GM21360 (cell line): Measurements from ENCODE around the gene THSD7B.
"Not testable (repeated sequence)": the region's sequence is repeated elsewhere in the genome, so short reads cannot be mapped to it uniquely, and the experiment has no call there.

Source experiments
- ATAC-seq: cut with Tn5 transposase; IDR thresholded peaks from one replicate; pipeline ENCODE4 v1.9.1; 2021; ENCODE audit warnings: mild to moderate bottlenecking, moderate library complexity; ENCODE audit not compliant: unreplicated experiment

The THSD7B gene

DNA sequence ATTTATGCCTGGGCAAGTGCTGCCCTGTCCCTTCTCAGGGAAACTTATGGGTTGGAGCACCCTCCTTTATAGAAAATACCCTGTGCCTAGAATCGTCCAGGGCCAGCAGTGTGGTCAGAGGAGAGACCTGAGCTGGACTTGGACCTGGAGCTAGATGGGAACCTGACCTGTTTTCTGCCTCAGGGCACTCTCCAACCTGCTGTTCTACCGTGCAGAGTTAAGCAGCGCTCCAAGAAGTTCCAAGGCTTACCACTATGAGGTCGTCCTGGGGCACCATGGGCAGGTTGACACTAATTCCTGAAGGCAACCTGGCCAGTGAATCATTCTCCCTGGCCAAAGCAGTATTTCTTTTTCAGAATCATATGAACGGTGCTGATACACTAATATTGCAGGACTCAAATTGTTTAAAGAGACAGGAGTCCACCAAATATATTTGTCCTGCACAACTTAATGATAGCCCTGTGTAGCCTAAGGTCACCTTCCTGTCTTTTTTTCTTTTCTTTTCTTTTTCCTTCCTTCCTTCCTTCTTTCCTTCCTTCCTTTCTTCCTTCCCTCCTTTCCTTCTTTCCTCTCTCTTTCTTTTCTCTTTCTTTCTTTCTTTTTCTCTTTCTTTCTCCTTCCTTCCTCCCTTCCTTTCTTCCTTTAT is 743.5 kb downstream of the THSD7B start:
- ATAC-seq, result no peak

GRCh38 chr2:137511526-137511925 is 746.2 kb downstream of the THSD7B start:
- no peak for ATAC-seq

DNA sequence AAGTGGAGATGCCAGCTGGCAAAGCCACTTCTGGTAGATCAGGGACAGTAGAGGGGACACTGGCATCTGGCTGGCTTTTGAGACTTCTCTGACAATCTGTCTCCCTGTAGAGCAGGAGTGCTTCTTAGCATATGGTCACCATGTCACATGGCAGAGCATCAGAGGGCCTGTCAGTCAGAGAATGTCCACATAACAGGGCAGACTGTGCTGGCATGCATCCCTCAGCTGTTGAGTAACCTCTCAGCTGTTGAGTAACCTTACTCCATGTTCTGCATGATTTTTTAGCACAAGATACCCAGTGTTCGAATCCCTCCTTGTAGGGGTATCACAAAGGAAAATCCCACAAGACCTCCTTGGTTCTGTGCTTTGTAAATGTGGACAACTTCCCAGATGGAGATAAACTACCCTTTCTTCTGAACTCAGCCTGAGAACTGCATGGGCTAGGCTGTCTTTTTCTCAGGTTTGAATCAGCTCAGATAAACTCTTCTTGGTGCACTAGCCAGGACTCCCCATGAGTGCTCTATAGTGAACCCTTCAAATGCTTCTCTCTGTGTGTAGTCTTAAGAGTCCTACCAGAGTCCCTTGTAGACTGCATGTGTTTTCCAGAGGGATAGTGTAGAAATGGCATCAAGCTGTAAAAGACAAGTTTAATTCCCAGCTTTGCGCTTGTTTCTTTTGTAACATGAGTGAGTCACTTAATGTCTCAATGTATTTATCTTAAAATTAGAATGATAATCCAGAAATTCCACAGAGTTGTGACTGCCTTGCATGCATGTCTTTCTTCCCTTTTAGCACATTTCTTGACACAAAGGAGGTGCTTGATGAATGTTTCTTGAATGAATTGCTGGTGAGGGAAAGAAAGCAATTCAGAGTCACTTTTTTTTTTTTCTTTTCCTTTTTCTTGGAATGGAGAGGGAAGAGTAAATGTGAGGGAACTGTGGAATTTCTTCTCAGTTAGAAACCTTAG is 756.6 kb downstream of the THSD7B start:
- no peak for ATAC-seq

DNA sequence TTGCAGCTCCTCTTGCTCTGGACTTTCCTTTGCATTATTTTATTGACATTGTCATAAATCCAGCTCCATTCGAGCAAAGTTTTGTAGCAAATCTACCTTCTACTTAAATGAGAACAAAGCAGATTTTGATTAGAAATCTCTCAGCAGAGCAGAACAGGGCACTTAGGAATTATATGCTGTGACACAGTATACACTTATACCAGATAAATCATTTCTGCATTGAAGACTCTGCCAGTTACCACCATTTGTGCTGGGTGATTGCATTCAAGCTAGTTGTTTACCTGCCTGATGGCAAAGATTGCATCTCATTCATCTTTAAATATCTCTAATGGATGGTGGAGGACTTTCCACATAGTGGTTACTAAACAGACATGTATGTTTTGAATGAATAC is 757.3 kb downstream of the THSD7B start:
- no peak for ATAC-seq

DNA sequence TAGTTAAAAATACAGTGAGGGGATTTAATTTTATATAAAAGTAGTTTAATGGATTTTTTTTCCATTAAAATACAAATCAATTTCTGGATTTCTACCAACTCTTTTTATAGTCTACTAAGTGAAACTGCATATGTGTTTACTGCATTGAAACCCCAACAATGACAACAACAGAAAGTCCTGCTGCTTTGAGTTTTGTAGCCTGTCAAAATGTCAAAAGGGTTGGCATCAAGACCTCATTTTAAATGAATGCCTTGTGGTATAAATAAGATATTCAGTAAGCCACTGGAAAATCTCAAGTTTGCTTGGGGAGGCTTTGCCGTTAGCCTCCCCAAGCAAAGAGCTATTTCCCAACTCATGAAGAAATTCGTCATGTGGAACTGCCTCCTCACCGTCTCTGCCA is 758.6 kb downstream of the THSD7B start:
- no peak for ATAC-seq

GRCh38 chr2:137525132-137525531 is 759.8 kb downstream of the THSD7B start:
- no peak for ATAC-seq

DNA sequence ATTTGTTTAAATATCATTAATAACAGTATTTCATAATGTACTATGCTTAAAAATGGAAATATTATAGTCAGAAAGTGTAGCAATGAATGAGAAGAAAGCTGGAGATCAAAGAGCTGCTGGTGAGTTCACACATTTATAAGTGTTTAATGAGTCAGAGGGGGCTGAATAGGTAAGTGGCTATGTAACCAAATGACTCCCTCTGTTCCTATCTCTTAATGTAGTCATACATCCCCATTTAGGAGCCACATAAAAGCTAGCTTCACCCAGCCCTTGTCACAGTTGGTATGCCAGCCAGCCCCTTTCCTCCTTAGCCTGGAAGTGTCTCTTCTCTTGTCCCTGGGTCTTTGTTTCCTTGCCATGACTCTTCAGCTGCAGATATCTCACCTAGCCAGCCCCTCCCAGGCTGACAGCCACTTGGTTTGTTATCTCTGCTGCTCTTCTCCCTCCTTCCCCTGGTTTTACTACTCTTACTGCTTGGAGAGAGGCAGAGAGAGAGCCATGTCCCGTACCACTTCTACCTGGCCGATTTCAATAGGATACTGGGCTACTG is 760.4 kb downstream of the THSD7B start:
- no peak for ATAC-seq

DNA sequence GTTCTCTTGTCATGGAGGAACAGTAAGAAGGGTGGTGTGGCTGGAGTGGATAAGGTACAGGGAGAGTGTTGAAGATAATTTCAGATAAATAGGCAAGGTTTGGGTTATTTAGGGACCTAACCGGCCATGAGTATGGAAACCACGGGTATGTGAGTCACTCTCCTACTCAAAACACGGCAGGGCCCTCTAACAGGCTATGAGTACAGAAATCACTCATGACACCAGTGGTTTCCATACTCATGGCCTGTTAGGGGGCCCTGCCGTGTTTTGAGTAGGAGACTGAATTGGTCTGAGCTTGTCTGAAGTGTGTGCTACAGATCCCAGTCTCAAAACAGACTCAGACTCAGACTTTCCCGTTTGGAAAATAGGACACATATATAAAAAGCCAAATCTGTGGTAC is 770.6 kb downstream of the THSD7B start:
- no peak for ATAC-seq

DNA sequence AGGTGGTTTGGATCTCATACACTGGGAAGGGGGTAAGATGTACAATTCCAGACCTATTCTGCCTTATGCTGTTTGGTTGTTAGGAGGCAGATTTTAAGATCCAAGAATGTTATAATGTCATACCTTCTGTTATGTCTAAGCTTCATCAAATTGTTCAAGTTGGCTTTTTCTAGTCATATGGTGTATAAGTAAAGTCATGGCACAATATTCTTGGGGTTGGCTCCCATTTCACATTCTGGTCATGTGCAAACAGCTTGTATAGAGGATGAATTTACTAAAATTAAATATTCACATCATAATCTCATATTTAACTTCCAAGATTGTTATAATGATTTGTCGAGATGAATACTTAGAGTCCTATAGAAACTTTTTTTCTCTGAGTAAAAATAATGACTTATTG is 774.0 kb downstream of the THSD7B start:
- ATAC-seq, result no peak

- no peak for ATAC-seq
These were observed 782.5 kb downstream of the THSD7B start for GRCh38 chr2:137547842-137548241.

DNA sequence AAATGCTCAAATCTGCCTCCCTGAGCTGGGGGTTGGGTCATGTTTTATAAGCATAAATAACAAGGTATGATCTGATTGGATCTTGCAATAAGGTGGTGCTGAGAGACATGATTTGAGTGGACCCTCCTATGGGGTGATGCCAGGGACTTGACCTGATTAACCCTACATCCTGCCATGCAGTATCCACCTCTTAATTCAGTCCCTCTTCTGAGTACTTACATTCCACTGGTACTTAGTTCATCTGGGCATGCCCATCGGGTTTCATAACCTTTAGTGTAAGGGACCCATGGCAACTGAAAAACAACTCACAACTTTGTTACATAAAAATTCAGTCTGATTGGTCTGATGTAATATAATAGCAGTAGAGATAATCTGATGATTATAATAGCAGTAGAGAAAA is 801.0 kb downstream of the THSD7B start:
- ATAC-seq, result no peak

DNA sequence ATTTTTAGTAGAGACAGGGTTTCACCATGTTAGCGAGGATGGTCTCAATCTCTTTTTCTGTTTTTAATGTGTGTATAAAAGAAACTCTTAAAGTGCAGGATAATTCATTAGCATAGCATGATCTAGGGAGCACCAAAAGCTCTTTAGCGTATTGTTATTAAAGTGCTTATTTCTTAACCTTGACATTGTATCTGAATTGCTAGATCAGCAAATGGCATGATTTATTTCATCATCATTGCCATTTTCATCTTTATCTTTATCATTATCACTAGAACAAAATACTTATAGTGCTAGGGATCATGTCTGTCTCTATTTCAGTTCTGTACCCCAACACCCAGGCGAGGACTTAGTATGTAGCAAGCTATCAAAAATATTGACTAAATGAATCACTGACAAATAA is 805.1 kb downstream of the THSD7B start:
- no peak for ATAC-seq

DNA sequence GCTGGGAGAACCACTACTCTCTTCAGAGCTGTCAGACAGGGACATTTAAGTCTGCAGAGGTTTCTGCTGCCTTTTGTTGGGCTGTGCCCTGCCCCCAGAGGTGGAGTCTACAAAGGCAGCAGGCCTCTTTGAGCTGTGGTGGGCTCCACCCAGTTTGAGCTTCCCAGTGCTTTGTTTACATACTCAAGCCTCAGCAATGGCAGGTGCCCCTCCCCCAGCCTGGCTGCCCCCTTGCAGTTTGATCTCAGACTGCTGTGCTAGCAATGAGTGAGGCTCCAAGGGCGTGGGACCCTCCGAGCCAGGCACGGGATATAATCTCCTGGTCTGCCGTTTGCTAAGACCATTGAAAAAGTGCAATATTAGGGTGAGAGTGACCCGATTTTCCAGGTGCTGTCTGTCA is 822.5 kb downstream of the THSD7B start:
- ATAC-seq, result not testable (repeated sequence)

DNA sequence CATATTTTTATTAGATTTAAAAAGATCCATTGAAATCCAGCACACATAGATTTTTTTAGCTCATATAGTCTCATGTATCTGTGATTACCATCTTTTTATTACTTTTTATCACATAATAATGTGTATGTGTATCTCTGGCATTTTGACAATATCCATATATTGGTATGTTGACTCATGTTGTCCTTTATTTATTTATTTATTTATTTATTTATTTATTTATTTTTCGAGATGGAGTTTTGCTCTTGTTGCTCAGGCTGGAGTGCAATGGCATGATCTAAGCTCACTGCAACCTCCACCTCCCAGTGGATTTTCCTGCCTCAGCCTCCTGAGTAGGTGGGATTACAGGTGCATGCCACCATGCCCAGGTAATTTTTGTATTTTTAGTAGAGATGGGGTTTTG is 823.2 kb downstream of the THSD7B start:
- ATAC-seq, result not testable (repeated sequence)

DNA sequence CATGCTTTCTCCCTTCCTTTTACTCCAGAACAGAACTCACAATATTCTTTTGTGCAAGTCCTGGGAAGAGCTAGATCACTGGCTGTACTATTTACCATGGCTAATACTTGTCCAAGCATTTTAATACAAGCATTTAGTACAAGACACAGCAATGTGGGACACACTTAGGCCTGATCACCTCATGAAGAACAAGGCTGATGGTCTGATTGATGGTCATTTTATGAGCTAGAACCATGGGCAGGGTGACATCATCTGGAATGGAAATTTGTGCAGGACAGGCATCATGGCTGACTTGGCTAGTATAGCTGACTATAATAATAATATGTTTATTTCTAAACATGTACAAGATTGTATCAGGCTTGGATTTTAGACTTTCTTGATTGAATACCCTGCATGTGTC is 824.8 kb downstream of the THSD7B start:
- ATAC-seq, result no peak

- ATAC-seq, result no peak
These were observed 842.5 kb downstream of the THSD7B start for GRCh38 chr2:137607722-137608318.

GRCh38 chr2:137638932-137639331 is 873.6 kb downstream of the THSD7B start:
- no peak for ATAC-seq

DNA sequence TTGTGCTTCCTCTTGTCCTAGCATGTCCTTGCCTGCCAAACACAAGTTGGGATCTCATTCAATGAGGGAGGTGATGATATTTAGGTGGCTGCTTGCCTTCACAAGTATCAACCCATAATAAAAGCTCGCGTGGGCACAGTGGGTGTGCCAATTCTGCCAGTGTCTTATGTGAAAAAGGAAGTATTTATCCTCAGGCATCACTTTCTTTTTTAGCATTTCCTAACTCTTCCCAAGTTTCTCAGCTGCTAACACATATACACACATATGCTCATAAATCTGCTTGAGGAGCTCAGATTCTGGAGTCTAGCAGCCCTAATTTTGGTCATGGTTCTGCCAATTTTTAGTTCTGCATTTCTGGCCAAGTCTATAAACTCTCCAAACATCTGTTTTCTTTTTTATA is 879.4 kb downstream of the THSD7B start:
- ATAC-seq, result no peak

DNA sequence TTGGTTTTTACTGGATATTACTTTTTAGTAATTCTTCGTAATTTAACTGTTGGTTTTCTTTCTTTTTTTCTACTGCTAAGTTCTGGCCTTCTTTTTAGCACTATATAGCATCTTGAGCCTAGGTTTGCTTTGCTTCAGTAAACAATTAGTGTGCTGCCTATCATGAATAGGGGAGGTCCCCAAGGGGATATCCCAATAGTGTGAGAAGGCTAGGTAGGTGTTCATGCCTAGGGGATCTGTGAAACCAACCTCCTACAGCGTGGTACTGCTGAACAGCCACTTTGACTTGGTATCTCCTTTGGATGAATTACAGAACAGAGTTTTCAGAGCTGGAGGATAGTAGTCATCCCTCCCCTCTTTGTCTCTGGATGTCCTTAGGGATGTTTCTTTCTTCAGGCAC is 888.7 kb downstream of the THSD7B start:
- ATAC-seq, result no peak

GRCh38 chr2:137655814-137656213 is 890.5 kb downstream of the THSD7B start:
- ATAC-seq, result no peak

- no peak for ATAC-seq
These were observed 893.1 kb downstream of the THSD7B start for GRCh38 chr2:137658433-137658832.

DNA sequence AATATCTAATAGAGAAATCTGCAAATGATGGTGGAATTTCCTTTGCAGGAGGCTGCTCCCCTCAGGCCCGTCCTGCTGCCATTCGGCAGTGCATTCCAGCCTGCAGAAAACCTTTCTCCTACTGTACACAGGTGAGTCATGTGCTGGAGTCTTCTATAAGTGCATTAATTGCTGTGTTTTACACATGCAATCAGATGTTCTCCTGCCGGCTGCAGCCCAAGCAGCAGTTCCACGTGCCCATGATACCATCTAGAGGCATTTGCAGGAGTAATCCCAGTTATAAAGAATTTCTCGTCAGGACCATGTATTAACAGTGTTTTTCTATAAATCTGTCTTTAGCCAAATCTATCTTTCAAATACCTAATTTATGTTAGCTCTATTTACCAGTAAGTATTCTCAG is 894.3 kb downstream of the THSD7B start:
- ATAC-seq, result no peak
